GM12801 (cell line): ENCODE measurements around the gene VEPH1.

Experiments
- TF ChIP-seq, protein P1 (sequence below): IDR thresholded peaks from one replicate; pipeline ENCODE4 v1.5.1; 2011; ENCODE audit warnings: control low read depth; ENCODE audit not compliant: insufficient read length; ENCODE audit errors: extremely low read depth

The VEPH1 gene

DNA sequence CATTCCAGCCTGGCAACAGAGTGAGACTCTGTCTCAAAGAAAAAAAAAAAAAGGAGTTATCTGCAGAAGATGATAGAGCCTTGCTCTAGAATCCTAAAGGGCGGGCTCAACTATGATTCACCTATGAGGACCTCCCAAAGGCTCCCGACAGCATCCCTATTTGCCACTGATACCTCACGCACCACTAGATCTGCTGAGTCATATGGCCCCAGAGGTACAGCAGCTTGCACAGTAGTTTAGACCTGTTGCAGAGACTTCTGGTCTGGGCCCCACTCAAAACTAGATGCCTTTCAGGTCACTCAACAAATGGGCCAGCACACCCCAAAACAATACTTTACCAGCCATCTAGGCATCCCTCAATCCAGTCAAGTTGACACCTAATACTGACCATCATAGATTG, 104.6 kb downstream of the VEPH1 start:
- TF ChIP-seq, protein P1, sequence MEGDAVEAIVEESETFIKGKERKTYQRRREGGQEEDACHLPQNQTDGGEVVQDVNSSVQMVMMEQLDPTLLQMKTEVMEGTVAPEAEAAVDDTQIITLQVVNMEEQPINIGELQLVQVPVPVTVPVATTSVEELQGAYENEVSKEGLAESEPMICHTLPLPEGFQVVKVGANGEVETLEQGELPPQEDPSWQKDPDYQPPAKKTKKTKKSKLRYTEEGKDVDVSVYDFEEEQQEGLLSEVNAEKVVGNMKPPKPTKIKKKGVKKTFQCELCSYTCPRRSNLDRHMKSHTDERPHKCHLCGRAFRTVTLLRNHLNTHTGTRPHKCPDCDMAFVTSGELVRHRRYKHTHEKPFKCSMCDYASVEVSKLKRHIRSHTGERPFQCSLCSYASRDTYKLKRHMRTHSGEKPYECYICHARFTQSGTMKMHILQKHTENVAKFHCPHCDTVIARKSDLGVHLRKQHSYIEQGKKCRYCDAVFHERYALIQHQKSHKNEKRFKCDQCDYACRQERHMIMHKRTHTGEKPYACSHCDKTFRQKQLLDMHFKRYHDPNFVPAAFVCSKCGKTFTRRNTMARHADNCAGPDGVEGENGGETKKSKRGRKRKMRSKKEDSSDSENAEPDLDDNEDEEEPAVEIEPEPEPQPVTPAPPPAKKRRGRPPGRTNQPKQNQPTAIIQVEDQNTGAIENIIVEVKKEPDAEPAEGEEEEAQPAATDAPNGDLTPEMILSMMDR: no peak

DNA sequence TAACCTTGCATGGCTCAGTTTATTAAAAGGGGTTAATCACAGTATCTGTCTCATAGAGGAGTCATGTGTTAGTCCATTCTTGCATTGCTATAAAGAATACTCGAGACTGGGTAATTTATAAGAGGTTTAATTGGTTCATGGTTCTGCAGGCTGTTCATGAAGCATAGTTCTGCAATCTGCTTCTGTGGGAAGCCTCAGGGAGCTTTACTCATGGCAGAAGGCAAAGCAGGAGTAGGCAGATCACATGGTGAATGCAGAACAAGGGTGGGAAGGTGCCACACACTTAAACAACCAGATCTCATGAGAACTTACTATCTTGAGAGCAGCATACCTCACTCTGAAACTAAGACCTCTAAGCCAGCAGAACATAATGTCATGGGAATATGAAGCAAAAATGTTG, 108.8 kb downstream of the VEPH1 start:
- TF ChIP-seq, protein P1: no peak

DNA sequence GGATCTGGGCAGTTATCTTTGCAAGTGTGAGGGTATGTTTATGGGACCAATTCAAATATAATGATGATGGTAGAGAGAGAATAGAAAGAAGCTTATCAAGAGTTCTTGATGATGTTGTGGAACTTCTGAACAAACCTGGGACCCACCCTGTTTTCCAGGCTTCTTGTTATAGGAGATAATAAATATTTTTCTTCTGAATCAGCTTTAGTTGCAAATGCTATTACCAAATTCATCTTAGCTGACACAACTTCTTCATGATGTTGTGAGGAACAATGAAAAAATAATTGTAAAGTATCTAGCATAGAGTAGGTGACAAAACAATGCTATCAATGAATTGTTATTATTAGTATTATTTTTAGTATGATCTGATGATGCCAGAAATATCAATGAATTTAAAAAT, 110.1 kb downstream of the VEPH1 start:
- TF ChIP-seq, protein P1: no peak

DNA sequence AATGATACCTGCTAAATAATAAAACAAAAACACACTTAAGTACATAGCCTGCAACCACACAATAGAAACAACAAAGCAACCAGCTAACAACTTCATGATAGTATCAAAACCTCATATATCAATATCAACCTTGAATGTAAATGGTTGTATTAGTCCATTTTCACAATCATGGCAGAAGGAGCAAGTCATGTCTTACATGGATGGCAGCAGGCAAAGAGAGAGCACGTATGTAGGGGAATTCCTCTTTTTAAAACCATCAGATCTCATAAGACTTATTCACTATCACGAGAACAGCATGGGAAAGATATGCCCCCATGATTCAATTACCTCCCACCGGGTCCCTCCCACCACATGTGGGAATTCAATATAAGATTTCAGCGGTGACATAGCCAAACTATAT, 111.1 kb downstream of the VEPH1 start:
- TF ChIP-seq, protein P1: no peak

GRCh38 chr3:157390713-157391515, 112.3 kb downstream of the VEPH1 start:
- TF ChIP-seq, protein P1: no peak

DNA sequence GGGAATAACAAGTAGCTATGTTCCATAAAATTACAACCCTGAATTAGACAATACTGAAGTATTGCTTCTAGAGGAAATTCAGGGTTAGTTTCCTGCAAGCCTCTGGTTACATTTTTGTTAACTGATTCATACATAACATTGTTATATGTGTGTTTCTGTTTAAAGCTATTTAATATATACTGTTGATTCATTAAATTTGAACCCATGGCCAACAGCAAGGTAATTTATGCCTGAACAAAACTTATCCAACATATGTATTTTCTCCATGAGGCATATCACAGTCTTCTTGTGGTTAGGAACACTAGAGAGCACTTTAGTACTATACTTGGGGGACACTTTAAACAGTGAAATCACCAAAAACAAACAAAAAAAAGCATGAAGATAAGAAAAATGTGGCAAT, 114.2 kb downstream of the VEPH1 start:
- TF ChIP-seq, protein P1: no peak

GRCh38 chr3:157387708-157388435, 115.3 kb downstream of the VEPH1 start:
- TF ChIP-seq, protein P1: no peak
